GM19043 (cell line): ENCODE data around the gene GOLGA8G.
"Not testable (repeated sequence)": the region's sequence is repeated elsewhere in the genome, so short reads cannot be mapped to it uniquely, and the experiment has no call there.

Source experiments
- ATAC-seq: cut with Tn5 transposase; IDR thresholded peaks from one replicate; pipeline ENCODE4 v1.9.1; 2021; ENCODE audit warnings: low read depth; ENCODE audit not compliant: unreplicated experiment

The GOLGA8G gene

GRCh38 chr15:28532954-28533353, at the start of gene GOLGA8G:
TSS of gene GOLGA8G (minus strand) at chr15:28532971. CDS start at chr15:28532909, 62 bp downstream.
- not testable (repeated sequence) for ATAC-seq

- ATAC-seq, result not testable (repeated sequence)
Observed at GRCh38 chr15:28573351-28573750, 40.6 kb upstream of the GOLGA8G start.

- not testable (repeated sequence) for ATAC-seq
Observed at GRCh38 chr15:28553268-28553667, 20.5 kb upstream of the GOLGA8G start, which contains the start of gene GOLGA6L25. TSS of gene GOLGA6L25 (plus strand) at chr15:28553568. CDS start at chr15:28553629, 61 bp downstream.

GRCh38 chr15:28515208-28515607, 17.6 kb downstream of the GOLGA8G start:
- not testable (repeated sequence) for ATAC-seq

GRCh38 chr15:28514128-28514527, 18.6 kb downstream of the GOLGA8G start:
- ATAC-seq, result not testable (repeated sequence)

GRCh38 chr15:28508217-28508889, 24.4 kb downstream of the GOLGA8G start:
- ATAC-seq, result not testable (repeated sequence)

- not testable (repeated sequence) for ATAC-seq
Observed at GRCh38 chr15:28481340-28481739, 51.4 kb downstream of the GOLGA8G start.
